NCI-H1417 (cell line): Measurements from ENCODE around the gene UGDH.
A peak's percentile ranks its signal among the peaks of the same experiment; 100 is the strongest.
"Not testable (repeated sequence)": the region's sequence is repeated elsewhere in the genome, so short reads cannot be mapped to it uniquely, and the experiment has no call there.

Experiments
- DNase-seq, 3 experiments: peaks; one replicate each; lab custom pipeline; 2025; lab: John Stamatoyannopoulos, UW

UGDH gene

GRCh38 chr4:39495446-39496213 lies 31.6 kb downstream of the UGDH start:
- no peak for DNase-seq

GRCh38 chr4:39494354-39494753 lies 32.9 kb downstream of the UGDH start:
- DNase-seq: no peak

- no peak for DNase-seq
Measured at GRCh38 chr4:39490322-39490721, 36.9 kb downstream of the UGDH start.

- DNase-seq: no peak
Measured at GRCh38 chr4:39486221-39486804, 40.9 kb downstream of the UGDH start.

GRCh38 chr4:39484582-39485272 lies 42.5 kb downstream of the UGDH start:
- no peak for DNase-seq

GRCh38 chr4:39480902-39481695 lies 46.1 kb downstream of the UGDH start:
- no peak for DNase-seq

- DNase-seq: no peak
Measured at GRCh38 chr4:39480251-39480650, 47.0 kb downstream of the UGDH start.

GRCh38 chr4:39476187-39476895 lies 50.9 kb downstream of the UGDH start:
- no peak for DNase-seq

- no peak for DNase-seq
Measured at GRCh38 chr4:39472396-39472795, 54.8 kb downstream of the UGDH start.

GRCh38 chr4:39470402-39470801 lies 56.8 kb downstream of the UGDH start:
- no peak for DNase-seq

GRCh38 chr4:39469429-39470077 lies 57.7 kb downstream of the UGDH start:
- DNase-seq: peak; percentile 29 to 77 (median 54)

- no peak for DNase-seq
Measured at GRCh38 chr4:39467464-39467863, 59.8 kb downstream of the UGDH start.

- DNase-seq: no peak
Measured at GRCh38 chr4:39466747-39467146, 60.5 kb downstream of the UGDH start.

- DNase-seq: no peak
Measured at GRCh38 chr4:39464886-39465501, 62.2 kb downstream of the UGDH start.

- DNase-seq: peak; percentile 96 to 99 (median 99)
Measured at GRCh38 chr4:39458505-39459300, 68.5 kb downstream of the UGDH start, which contains the start of the genes LIAS and RPL9. Gene LIAS, plus strand, starts transcription at chr4:39459056. Its CDS starts 62 bp downstream, at chr4:39459118. Gene RPL9, minus strand, starts transcription at chr4:39458922. Its CDS starts 483 bp downstream, at chr4:39458439.

- not testable (repeated sequence) for DNase-seq
Measured at GRCh38 chr4:39458161-39458504, 69.1 kb downstream of the UGDH start.

- no peak for DNase-seq
Measured at GRCh38 chr4:39456946-39457763, 70.1 kb downstream of the UGDH start.

- DNase-seq: no peak
Measured at GRCh38 chr4:39455486-39455885, 71.8 kb downstream of the UGDH start.

- no peak for DNase-seq
Measured at GRCh38 chr4:39453738-39454137, 73.5 kb downstream of the UGDH start.
